NCI-H2171 (cell line): ENCODE data around the gene DBR1.
"Not testable (repeated sequence)": the region's sequence is repeated elsewhere in the genome, so short reads cannot be mapped to it uniquely, and the experiment has no call there.

Experiments used
- DNase-seq: peaks from one replicate; lab custom pipeline; 2025; lab: John Stamatoyannopoulos, UW

The DBR1 gene

DNA sequence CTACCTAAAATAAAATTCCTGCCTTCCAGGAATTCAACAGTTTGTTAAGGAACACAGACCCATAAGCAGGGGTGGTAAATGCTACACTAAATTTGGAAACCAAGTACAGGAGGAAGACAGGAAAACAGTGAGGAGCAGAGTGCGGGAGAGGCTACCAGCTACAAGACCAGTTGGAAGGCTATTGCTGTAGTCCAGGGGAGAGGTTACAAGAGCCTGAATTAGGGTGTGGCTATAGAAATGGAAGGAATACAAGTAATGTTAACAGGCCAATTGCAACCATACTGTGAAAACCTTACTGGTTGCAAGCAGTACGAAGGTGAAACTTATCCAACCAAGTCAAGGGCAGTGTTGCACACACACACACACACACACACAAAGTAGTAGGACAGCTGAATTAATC lies 11.5 kb upstream of the DBR1 start:
- no peak for DNase-seq

- DNase-seq, result no peak
Observed at GRCh38 chr3:138184994-138185393, 10.3 kb upstream of the DBR1 start.

DNA sequence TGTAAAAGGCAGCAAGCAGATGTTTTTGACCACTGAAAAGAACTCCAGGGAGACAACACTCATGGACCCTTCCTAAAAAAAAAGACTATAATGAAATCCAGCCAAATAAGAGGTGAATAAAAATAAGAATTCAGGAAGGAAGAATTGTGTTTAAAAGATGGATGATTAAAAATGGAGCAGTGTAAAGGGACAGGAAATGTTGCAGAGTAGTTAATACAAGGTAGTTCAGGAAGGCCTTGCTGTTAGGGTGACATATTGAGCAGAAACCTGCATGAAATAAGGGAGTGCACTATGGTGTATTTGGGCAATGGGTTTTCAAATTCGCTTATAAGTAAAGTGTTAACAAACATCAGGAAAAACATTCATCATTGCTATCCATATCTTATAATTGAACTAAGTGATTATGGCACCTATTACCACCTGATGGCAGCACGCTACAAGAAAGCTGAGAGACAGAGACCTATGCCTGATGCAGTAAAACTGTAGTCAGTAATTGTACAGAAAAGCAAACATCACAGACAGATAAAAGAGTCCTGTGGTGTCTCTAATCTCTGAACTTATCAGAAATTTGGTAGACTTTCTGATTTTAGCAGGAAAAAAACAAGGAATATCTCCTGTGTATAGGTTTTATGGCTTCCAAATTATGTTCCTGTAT lies 5.8 kb upstream of the DBR1 start:
- DNase-seq, result peak; percentile 8

DNA sequence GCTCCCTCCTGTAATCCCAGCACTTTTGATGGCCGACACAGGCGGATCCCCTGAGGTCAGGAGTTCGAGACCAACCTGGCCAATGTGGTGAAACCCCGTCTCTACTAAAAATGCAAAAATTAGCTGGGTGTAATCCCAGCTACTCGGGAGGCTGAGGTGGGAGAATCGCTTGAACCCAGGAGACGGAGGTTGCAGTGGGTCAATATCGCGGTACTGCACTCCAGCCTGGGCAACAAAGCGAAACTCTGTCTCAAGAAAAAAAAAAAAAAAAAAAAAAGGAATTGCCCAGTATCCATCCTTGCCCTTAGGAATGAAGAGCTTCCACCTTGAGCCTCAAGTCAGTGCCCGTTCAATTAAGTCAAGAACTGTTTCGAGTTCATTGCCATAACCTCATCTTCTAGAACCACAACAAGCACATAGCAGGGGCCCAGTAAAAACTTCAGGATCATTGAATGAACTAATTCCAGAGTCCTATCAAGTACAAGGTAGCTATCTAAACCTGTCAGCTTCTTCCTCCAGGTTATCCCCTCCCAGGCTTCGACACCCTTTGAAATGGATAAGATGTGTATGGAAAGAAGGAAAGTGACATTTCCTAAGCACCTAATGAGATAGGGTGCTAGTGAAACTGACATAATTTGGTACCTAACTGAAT lies 826 bp downstream of the DBR1 start:
- no peak for DNase-seq

- no peak for DNase-seq
Observed at GRCh38 chr3:138172625-138173024, 2.1 kb downstream of the DBR1 start.

- no peak for DNase-seq
Observed at GRCh38 chr3:138165061-138165460, 9.7 kb downstream of the DBR1 start.

DNA sequence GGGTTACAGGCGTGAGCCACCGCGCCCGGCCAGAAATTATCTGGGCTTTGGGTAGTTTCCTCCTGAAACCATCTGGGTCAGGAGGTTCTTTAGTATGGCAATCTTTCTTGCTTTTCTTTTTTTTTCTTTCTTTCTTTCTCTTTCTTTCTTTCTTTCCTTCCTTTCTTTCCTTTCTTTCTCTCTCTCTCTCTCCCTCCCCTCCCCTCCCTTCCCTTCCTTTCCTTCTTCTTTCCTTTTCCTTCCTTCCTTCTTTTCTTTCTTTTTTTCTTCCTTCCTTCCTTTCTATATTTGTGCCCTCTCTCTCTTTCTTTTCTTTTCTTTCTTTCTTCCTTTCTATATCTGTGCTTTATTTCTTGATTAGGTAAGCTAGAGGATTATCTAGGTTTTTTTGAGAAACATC lies 17.0 kb downstream of the DBR1 start:
- DNase-seq, result no peak

DNA sequence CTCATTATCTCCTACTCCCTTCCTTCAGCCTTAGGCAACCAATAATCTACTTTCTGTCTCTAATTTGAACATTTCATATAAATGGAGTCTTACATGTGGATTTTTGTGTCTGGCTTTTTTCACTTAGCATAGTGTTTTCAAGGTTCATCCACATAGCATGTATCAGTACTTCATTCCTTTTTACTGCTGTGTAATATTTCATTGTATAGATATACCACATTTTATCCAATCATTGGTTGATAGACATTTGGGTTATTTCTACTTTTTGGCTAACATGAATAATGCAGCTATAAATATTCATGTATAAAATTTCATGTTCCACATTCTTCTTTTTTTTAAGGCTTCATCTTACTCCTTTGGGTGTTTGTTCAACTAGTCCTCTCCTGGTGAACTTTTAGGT lies 20.2 kb downstream of the DBR1 start:
- DNase-seq, result no peak

DNA sequence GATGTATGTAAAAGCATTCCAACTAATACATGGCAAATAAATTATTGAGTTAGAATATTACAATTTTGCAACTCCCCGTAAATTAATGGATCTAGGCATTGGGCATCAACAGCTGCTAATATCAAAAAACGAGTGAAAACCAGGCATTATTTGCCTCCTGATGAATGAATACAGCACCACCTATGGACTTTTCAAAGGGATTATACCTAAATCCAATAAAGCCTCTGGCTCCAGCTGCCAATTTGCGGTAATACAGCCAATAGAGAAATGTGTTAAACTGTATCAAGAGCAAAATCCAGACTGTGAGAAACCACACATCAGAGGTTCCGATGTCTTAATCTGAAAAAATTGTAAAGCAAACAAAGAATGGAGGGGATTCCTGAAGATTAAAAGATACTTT lies 26.2 kb downstream of the DBR1 start:
- DNase-seq, result no peak

DNA sequence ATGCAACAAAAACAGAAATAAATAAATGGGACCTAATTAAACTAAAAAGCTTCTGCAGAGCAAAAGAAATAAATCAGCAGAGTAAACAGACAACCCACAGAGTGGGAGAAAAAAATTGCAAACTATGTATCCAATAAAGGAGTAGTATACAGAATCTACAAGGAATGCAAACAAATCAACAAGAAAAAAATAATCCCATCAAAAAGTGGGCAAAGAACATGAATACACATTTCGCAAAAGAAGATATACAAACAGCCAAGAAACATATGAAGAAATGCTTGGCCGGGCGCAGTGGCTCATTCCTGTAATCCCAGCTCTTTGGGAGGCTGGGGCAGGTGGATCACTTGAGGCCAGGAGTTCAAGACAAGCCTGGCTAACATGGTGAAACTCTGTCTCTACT lies 32.5 kb downstream of the DBR1 start:
- not testable (repeated sequence) for DNase-seq

- no peak for DNase-seq
Observed at GRCh38 chr3:138140940-138141339, 33.8 kb downstream of the DBR1 start.

GRCh38 chr3:138139691-138140090 lies 35.0 kb downstream of the DBR1 start:
- DNase-seq, result no peak

GRCh38 chr3:138137861-138138260 lies 36.9 kb downstream of the DBR1 start:
- no peak for DNase-seq

GRCh38 chr3:138136201-138136600 lies 38.5 kb downstream of the DBR1 start:
- DNase-seq, result no peak

DNA sequence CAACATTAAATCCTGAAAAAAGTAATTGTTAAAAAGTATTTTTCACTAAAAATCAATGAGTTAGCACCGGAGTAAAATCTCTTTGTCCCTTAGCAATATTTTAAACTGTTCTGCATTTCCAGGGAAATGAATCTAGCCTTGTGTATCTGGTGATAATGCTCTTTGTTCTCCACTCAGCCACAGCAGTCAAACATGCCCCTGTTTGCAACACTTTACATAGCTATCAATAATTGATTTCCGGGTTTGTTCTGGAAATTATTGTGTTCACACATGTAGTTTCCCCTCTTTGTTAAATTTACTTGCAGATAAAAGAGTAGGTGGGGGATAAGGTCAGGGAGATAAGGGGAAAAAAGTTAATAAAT lies 38.9 kb downstream of the DBR1 start:
- DNase-seq, result no peak

- no peak for DNase-seq
Observed at GRCh38 chr3:138135146-138135832, 39.4 kb downstream of the DBR1 start.

GRCh38 chr3:138132239-138132638 lies 42.5 kb downstream of the DBR1 start, which contains the start of gene A4GNT:
Gene A4GNT (minus strand): TSS chr3:138132390. CDS start chr3:138131256, 1,134 bp downstream.
- no peak for DNase-seq

DNA sequence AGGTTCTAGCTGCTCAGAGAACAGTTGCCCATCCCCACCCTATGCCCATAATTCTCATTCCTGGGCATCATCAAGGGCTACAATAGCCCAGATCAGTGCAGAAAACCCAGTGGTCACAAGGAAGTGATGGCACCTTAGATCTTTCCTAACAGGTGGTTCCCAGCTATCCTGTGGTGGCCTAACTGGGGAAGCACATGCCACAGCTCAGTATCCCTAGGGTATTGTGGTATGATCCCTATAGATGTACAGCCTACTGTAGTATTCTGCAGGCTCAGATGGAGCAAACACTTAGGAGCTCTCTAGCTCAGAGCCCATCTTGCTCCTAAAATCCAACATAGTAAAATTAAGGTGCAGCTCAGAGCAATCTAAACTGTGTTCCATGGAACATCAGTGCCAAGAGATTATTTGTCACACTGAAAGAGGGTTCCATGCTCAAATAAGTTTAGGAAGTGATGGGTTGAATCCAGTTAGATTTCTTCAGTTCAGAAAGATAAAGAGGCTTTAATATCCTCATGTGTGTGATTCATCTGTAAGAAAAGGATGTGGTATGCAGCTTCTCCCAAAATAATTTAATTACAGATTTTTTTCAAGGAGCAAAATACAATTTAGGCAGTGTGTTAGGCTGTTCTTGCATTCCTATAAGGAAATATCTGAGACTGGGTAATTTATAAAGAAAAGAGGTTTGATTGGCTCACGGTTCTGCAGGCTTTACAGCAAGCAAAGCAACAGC lies 46.9 kb downstream of the DBR1 start:
- DNase-seq, result no peak

DNA sequence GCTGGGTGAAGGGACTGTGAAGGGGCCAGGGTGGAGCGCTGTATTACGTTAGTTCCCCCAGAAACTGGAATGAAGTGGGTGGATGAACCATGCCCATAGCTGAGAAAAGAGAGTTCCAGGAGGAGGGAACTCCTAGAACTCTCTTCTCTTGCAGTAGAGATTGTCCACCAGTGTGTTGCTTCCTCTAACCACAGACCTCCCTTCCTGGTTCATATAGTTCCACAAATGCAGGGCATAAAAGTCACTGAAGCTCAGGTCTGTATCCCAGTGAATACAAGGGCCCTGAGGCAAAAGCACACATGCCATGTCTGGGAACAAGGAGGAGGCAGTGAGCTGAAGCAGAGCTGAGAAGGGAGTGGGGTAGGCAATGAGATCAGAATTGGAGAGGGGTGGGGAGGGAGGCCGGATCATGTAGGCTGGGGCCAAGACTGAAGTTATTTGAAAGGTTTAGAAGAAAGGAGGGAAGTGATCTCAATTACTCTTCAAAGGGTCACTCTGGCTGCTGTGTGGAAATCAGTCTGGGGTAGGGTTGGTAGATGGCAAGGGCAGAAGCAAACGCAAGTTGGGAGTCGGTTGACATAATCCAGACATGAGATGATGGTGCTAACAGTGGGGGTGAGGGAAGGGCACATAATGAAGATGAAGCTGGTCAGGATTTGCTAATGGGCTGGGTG lies 49.0 kb downstream of the DBR1 start:
- no peak for DNase-seq

- DNase-seq, result no peak
Observed at GRCh38 chr3:138124706-138125355, 49.9 kb downstream of the DBR1 start.

DNA sequence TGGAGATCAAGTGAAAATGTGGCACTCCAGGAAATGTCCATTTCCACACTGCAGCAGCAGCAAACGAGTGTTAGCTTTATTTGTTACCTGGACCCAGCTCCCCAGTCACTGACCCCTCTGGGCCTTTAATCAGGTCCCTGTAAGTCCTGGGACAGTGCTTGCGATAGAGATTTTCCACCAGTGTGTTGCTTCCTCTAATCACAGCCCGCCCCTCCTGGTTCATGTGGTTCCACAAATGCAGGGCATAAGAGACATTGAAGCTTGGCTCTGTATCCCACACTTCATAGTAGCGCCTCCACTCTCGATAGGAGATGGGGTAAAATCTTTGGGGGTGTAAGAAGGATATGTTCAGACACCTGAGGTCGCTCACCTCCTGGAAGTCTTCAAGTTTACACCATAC lies 50.5 kb downstream of the DBR1 start:
- no peak for DNase-seq

DNA sequence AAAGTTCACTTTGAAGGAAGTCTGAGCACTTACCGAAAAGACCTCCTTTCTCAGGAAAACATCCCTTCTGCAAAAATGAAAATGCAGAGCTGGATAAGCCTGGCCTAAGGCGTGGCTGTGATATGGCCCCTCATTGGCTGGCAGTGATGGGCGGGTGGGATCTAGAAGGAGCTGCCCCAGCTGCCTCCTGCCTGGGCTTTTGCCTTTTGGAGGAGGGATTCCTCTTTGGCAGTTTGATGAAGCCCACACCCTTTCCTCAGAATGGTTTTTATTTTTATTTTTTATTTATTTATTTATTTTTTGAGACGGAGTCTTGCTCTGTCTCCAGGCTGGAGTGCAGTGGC lies 55.3 kb downstream of the DBR1 start:
- DNase-seq, result no peak
